PC-9 (cell line): ENCODE results near the gene PHF3. TPM values are rescaled to one million over a fixed set of nuclear protein-coding genes. Genes with fewer than 3 reads are reported as not detected.

Experiments used
- BruUV-seq: library from RNA; stranded (reverse); fragments of 400-500 nt; replicated peaks from 2 replicates; lab custom pipeline; 2021; lab: Mats Ljungman, UMichigan
- CTCF ChIA-PET: fragments of 300-600 bp; sonication (Branson Sonifier 250); formaldehyde crosslinking; loops from one replicate; lab custom pipeline; 2022; ENCODE audit warnings: antibody characterized with exemption; lab: Charles Lee
- POLR2A ChIA-PET: fragments of 300-600 bp; sonication (Branson Sonifier 250); formaldehyde crosslinking; loops from one replicate; lab custom pipeline; 2022; ENCODE audit warnings: antibody characterized with exemption; ENCODE audit not compliant: unreplicated experiment; lab: Charles Lee
- DNase-seq, 2 experiments: peaks; one replicate each; pipeline versions ENCODE4 v3.0.0 to v3.0.0-alpha.2; 2015 to 2022; ENCODE audit warnings: mixed read lengths in 1 of 2
- H2AFZ ChIP-seq: fragments of 200-600 bp; sonication (generic); 2 replicates; pipeline ENCODE4 v1.8.1; 2017; ENCODE audit warnings: antibody characterized with exemption
- H3F3A ChIP-seq: fragments of 200-600 bp; sonication (generic); 2 replicates; pipeline ENCODE4 v1.8.1; 2017; ENCODE audit warnings: antibody characterized with exemption, mild to moderate bottlenecking, low read depth; ENCODE audit not compliant: insufficient read depth
- H3K27ac ChIP-seq: fragments of 200-600 bp; sonication (generic); 2 replicates; pipeline ENCODE4 v1.6.1; 2016; ENCODE audit warnings: mixed run types
- H3K27me3 ChIP-seq: fragments of 200-600 bp; sonication (generic); 2 replicates; pipeline ENCODE4 v1.6.1; 2016; ENCODE audit warnings: low read depth, mixed run types; ENCODE audit not compliant: insufficient read depth
- H3K36me3 ChIP-seq: fragments of 200-600 bp; sonication (generic); 2 replicates; pipeline ENCODE4 v1.6.1; 2016; ENCODE audit warnings: low read depth, mixed run types
- H3K4me1 ChIP-seq: fragments of 200-600 bp; sonication (generic); replicated peaks from 2 replicates; pipeline ENCODE4 v1.6.1; 2016; ENCODE audit warnings: mixed run types; ENCODE audit not compliant: insufficient read depth
- H3K4me2 ChIP-seq: fragments of 200-600 bp; sonication (generic); 2 replicates; pipeline ENCODE4 v1.6.1; 2017; ENCODE audit warnings: mixed run types
- H3K4me3 ChIP-seq: fragments of 200-600 bp; sonication (generic); 2 replicates; pipeline ENCODE4 v1.6.1; 2016; ENCODE audit warnings: mixed run types
- H3K79me2 ChIP-seq: fragments of 200-600 bp; sonication (generic); 2 replicates; pipeline ENCODE4 v1.6.1; 2017; ENCODE audit warnings: low read depth, mixed run types
- H3K9me2 ChIP-seq: fragments of 200-600 bp; sonication (generic); 2 replicates; pipeline ENCODE4 v1.8.1; 2017; ENCODE audit warnings: mild to moderate bottlenecking; ENCODE audit not compliant: insufficient read depth
- H3K9me3 ChIP-seq: fragments of 200-600 bp; sonication (generic); 2 replicates; pipeline ENCODE4 v1.8.1; 2016; ENCODE audit warnings: low read depth; ENCODE audit not compliant: insufficient read depth
- H4K20me1 ChIP-seq: fragments of 200-600 bp; sonication (generic); 2 replicates; pipeline ENCODE4 v1.8.1; 2017; ENCODE audit not compliant: insufficient read depth
- CTCF ChIP-seq: fragments of 200-600 bp; sonication (generic); conservative IDR thresholded peaks from 2 replicates; pipeline ENCODE4 v1.6.1; 2017; ENCODE audit warnings: mixed run types, antibody characterized with exemption, mild to moderate bottlenecking, moderate library complexity
- EZH2 ChIP-seq: fragments of 200-600 bp; sonication (generic); IDR thresholded peaks from 2 replicates; pipeline ENCODE4 v1.8.0; 2017; ENCODE audit warnings: antibody characterized with exemption, low read depth
- intact Hi-C: fragments of 100-400 bp; cut with micrococcal nuclease; formaldehyde crosslinking; loops from one replicate; pipeline ENCODE4 v1.10.0; 2022; ENCODE audit not compliant: unreplicated experiment
- total RNA-seq: library from RNA; stranded (reverse); gene quantifications from 2 replicates; pipeline ENCODE4 v1.2.3, GENCODE V29; 2021

Gene PHF3
- total RNA-seq, 1 experiment from 2014 or later = 67.1 TPM

- Histone ChIP-seq H3K4me2 (no peak overlapping the region), H3K79me2 (peaks cover 83% of the 10 kb centered on the region), H3K4me1 (no peaks in the 10 kb centered on the region), H3K9me3 (no peaks in the 10 kb centered on the region), H3K36me3 (no peaks in the 10 kb centered on the region), H3F3A (peaks cover 4% of the 10 kb centered on the region; the same call in 1 of the 2 replicates), H4K20me1 (peaks cover 47% of the 10 kb centered on the region), H3K27me3 (no peaks in the 10 kb centered on the region), H3K4me3 (no peak overlapping the region), H2AFZ (no peak overlapping the region), H3K27ac (no peak overlapping the region), H3K9me2 (no peaks in the 10 kb centered on the region)
- intact Hi-C loops = no loop called here
- DNase-seq = no peak
- ChIA-PET CTCF (no interaction called here), POLR2A (no interaction called here)
- BruUV-seq = no TSS peak
- TF ChIP-seq EZH2 (no peak), CTCF (no peak)
These were observed 35.6 kb downstream of the PHF3 start for GRCh38 chr6:63671098-63671754.

GRCh38 chr6:63672582-63673129, 37.1 kb downstream of the PHF3 start:
- Histone ChIP-seq H3K36me3 (no peaks in the 10 kb centered on the region), H3K4me2 (no peak overlapping the region), H3K79me2 (peaks cover 71% of the 10 kb centered on the region), H3K9me2 (no peaks in the 10 kb centered on the region), H3K27me3 (no peaks in the 10 kb centered on the region), H3K4me1 (no peaks in the 10 kb centered on the region), H2AFZ (no peak overlapping the region), H3K4me3 (no peak overlapping the region), H3F3A (peaks cover 4% of the 10 kb centered on the region; the same call in 1 of the 2 replicates), H3K9me3 (no peaks in the 10 kb centered on the region), H4K20me1 (peaks cover 55% of the 10 kb centered on the region), H3K27ac (no peak overlapping the region)
- no TSS peak for BruUV-seq
- POLR2A ChIA-PET = no interaction called here
- CTCF ChIA-PET = no interaction called here
- DNase-seq = no peak
- intact Hi-C loops = no loop called here
- TF ChIP-seq CTCF (no peak), EZH2 (no peak)

- H3K36me3 ChIP-seq = peaks cover 2% of the 10 kb centered on the region; the same call in 1 of the 2 replicates
- intact Hi-C loops = no loop called here
- no peaks in the 10 kb centered on the region for H3K4me1 ChIP-seq
- H3K9me3 ChIP-seq = no peaks in the 10 kb centered on the region
- H4K20me1 ChIP-seq = peaks cover 55% of the 10 kb centered on the region
- no peak overlapping the region for H3K27ac ChIP-seq
- no peak for DNase-seq
- no peak overlapping the region for H3K4me3 ChIP-seq
- H3K9me2 ChIP-seq = no peaks in the 10 kb centered on the region
- no peaks in the 10 kb centered on the region for H3K27me3 ChIP-seq
- TF ChIP-seq EZH2 (no peak), CTCF (no peak)
- CTCF ChIA-PET = no interaction called here
- POLR2A ChIA-PET = no interaction called here
- BruUV-seq = no TSS peak
- no peak overlapping the region for H2AFZ ChIP-seq
- peaks cover 67% of the 10 kb centered on the region for H3K79me2 ChIP-seq
- H3K4me2 ChIP-seq = no peak overlapping the region
- peaks cover 2% of the 10 kb centered on the region; the same call in 1 of the 2 replicates for H3F3A ChIP-seq
These were observed 38.1 kb downstream of the PHF3 start for GRCh38 chr6:63673692-63674091.
